ENCODE measurements around the gene PITX2.

Gene PITX2

GRCh38 chr4:110624398-110624780, 1.5 kb upstream of the PITX2 start:
- DNase-seq (ENCODE audit: low spot score) = no peak

DNA sequence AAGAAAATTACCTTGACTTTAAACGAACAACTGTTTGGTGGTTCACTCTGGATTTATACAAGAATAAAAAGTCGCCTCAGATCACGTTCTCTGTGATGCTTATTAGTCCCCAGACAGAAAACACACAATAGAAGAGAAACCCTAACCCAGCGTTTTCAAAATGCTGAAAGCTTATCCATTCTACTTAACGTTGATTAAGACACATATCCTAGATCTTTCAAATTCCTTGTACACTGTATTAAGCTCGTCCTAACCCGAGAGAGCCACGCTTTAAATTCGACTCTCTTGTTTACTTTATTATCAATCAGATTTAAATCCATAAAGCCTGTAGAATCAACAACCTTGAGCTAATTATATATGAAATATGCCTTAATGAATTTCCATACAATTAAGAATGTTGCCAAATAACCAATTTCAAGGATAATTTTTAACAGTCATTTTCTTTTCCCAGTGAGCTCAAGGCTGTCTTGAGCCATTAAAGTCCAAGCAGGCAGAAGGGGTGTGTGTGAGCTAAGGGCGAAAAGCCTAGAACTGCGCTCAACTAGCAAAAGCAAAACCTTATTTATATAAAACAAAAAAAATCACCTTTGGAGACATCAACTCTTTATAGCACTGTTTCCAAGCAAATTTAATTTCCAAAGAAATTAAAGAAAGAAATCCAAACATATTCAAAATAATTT, 981 bp upstream of the PITX2 start:
- DNase-seq (ENCODE audit: low spot score) = no peak

- DNase-seq (ENCODE audit: low spot score) = no peak
Measured at GRCh38 chr4:110621839-110622751, 782 bp downstream of the PITX2 start.

- no peak for DNase-seq (ENCODE audit: low spot score)
Measured at GRCh38 chr4:110621328-110621812, 1.5 kb downstream of the PITX2 start.

DNA sequence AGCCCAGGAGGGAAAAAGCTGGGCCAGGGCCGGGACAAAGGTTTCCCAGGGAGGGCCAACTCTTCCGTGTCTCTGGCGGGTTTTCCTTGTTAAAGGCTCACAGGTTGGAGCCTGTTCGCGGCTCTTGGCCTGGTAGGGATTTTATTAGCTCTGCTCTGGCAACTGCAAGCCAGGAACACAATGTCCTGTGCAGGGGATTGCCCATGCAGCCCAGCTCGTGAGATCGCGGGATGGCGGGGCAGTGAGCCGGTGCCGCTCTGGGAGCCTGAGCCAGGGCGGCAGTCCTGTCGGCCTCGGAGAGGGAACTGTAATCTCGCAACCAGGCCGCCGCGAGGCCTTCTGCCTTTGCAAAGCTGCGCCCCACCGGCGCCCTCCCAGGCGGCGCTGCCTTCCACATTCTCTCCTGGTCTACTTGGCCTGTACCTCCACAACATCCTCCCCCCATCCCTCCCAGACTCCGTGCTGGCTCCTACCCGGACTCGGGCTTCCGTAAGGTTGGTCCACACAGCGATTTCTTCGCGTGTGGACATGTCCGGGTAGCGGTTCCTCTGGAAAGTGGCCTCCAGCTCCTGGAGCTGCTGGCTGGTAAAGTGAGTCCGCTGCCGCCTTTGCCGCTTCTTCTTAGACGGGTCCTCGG, 2.1 kb downstream of the PITX2 start:
- peak; percentile 32 for DNase-seq (ENCODE audit: low spot score)

GRCh38 chr4:110620322-110620690, 2.6 kb downstream of the PITX2 start:
- DNase-seq (ENCODE audit: low spot score) = no peak

DNA sequence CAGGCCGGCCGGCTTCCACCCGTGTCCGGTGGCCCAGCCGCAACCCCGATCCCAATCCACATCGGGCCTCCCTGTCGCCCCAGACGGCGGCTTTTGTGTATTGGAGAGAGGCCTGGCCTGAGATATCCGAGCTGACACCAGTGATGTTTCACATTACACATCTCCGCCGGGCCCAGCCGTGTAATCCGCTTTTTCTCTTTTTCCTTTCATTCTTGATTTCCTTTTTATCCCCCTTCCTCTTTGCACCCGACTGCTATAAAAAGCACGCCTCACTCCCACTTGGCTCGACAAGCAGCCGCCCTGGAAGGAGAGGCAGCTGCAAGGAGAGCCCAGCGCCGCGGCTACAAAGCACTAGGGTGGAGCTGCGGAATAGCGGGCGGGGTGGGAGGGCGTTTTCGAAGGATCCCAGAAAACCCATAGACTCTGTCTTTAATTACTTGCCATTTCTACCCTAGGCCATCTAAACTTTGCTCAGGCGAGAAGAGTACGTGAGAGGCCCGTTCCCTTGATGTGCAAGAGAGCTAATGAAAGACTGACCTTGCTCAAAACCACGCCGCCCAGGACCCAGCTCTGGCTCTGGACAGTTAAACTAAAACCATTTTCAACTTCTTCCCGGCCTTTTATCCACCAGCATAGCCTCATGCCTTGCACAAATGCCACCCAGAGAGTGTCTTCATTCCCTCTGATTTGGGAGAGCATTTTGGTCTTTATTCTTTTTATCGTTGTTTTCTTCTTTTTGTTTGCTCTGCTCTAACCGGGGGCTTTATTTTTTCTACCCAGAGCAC, 3.2 kb downstream of the PITX2 start:
- no peak for DNase-seq (ENCODE audit: low spot score)

- DNase-seq (ENCODE audit: low spot score) = no peak
Measured at GRCh38 chr4:110618581-110619462, 4.1 kb downstream of the PITX2 start.

DNA sequence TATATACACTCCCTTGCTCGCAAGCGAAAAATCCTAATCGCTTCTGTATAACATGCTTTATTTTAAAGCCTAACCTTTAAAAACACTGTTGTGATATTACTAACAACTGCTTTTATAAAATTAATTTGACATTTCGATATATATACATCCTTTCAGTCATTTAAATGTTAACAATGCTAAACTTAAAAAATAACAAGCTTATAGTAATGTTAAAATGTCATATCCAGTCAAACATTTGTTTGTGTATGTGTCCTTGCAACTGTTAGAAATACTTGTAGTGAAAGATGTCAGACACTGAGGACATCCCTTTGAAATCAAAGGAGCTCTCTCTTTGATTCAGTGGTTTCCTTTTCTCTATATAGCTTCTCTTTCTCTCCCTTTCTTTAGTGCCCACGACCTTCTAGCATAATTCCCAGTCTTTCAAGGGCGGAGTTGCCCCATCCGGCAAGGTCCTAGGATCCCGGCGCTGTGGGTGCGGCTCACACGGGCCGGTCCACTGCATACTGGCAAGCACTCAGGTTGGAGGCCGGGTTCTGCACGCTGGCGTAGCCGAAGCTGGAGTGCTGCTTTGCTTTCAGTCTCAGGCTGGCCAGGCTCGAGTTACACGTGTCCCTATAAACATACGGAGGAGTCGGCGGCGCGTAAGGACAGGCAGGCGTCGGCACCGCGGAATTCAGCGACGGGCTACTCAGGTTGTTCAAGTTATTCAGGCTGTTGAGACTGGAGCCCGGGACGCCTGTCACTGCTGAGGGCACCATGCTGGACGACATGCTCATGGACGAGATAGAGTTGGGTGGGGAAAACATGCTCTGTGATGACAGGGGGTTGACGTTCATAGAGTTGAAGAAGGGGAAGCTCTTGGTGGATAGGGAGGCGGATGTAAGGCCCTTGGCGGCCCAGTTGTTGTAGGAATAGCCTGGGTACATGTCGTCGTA, 5.0 kb downstream of the PITX2 start:
- no peak for DNase-seq (ENCODE audit: low spot score)

DNA sequence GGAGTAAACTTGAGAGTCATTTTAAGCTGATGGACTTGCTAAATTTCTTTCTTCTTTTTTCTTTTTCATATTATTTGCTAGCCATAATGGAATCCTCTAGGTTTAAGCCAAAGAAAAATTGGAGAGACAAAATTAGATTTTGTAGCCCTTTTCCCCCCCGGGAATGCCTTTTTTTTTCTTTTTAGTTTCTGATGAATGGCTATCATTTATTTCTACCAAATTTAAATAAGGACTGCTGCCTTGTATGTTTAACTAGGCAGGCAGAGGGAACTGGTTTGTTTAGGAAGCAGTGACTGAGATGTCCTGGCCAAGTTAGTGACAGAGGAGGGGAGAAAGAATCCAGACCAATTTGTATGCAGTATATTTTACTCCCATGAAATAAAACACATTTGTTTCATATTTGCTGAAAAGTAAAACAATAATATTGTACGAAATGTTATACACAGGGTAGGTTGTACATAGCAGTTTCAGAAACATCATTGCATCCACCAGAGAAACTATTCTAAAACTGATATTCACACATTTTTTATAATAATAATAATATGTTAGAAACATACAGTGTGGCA, 5.7 kb downstream of the PITX2 start:
- DNase-seq (ENCODE audit: low spot score) = no peak

DNA sequence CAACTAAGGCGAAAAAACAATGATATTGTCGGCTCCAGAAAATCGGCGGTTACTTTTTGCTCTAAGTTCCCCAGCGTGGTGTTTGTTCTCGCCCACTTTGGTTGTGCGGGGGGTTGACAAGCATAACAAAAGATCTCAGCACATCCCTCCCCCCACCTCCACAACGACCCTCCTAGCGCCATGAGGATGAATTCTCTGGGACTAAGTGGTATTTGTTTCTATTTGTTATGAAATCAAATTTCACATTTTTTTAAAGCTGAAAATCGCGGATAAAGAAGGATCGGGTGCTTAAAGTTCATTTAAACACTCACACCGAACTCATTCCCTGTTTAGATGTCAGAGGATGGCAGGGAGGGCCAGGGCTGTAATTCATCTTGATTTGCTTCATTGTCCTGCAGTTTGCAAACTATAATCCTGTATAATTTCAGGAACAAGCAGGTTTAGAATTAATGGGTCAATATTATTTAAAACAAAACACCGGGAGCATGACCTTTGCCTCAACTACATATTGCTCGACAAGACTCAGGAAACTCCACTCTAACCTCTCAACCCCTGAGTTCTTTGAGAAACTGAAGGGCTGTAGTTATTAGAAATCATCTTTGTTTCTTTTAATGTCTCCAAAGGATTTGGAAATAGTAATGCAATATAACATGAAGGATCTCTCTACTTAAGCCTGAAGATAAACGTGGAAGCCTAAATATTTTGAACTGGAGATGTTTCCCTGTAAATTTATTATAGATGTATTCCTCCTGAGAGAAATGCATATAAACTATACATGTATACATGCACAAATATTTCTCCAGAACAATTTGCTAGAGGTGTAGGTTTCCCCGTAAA, 6.4 kb downstream of the PITX2 start:
- no peak for DNase-seq (ENCODE audit: low spot score)

GRCh38 chr4:110615353-110616237, 7.3 kb downstream of the PITX2 start:
- no peak for DNase-seq (ENCODE audit: low spot score)

DNA sequence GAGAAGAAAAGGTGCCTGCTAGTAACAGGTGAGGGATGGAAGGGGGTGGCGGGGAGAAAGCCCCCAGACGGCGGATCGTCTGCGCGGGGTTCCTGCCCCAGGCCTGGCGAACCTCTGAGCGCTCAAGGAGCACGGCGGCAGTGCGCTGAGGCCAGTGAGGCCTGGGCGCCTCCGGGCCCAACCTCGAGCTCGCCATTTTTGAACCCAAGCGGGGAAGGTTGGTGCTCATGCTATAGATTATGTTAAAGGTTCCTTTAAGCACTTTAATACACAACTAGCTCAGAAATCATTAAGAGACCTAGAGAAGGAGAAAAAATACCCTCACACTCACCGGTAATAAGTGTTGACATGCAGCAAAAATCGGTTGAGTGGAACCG, 7.9 kb downstream of the PITX2 start:
- no peak for DNase-seq (ENCODE audit: low spot score)

DNA sequence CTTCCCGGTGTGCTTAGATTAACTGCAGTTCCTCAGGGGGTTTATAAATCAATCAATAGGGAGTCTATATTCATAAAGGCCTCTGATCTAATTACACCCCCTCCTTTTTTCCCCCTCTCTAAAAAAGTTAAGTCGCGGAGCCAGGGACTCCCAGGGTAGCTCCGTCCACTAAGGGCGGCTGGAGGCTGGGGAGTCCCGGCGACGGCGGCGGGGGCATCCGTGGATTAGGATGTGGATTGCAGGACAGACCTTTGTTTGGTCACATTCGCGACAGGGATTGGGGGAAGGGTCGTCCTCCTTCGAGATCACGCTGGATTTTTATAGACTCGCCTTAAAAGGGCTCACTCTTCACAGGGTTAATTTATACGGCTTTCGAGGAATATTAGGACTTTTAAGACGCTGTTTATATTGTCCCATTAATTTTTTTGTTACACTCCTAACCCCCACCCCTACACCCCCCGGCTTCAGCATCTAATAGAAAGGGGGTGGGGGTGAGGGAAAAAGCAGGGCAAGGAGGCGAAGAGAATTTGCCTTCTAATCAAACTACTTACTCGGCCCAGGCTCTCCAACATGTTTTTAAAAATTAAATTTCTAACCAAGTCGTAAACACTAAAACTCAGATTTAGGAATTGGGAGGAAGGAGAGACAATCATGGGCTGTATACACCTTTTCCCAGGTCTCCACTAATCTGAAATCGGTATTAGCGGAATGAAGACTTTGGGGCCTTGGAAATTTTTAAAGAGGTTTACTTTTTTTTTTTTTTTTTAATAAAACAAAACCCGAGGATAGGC, 8.5 kb downstream of the PITX2 start:
- DNase-seq (ENCODE audit: low spot score) = no peak

DNA sequence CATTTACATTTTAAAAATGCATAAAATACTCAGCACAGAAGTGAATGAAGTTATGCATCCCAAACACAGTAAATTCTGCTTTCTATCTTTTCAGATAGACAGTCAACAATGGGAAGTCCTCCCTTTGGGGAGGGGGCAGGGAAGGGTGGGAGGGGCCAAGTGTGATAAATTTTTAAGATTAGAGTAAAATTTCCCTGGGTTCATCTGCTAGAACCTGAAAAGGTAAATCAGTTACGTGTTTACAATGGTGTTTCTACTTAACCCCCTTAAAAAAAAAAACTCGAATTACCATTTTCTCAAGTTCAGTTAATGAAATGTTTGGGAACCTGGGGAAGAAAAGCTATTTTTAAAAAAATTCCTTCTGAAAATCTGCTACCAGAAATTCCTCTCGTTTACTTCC, 9.1 kb downstream of the PITX2 start:
- no peak for DNase-seq (ENCODE audit: low spot score)

GRCh38 chr4:110612631-110613269, 10.1 kb downstream of the PITX2 start:
- no peak for DNase-seq (ENCODE audit: low spot score)
